ENCODE data around the gene THEMIS2.

THEMIS2 gene

GRCh38 chr1:27912429-27912828, 40.1 kb downstream of the THEMIS2 start:
- no peak for TF ChIP-seq CTCF (IDR thresholded peaks at IDR 0.05; ENCODE audit: control insufficient read depth, extremely low read depth, insufficient read depth)
- DNase-seq (ENCODE audit: low read depth) = no peak
- no peak overlapping the region for H3K4me3 ChIP-seq (ENCODE audit: low read depth, low read length)

GRCh38 chr1:27915082-27915575, 42.8 kb downstream of the THEMIS2 start:
- no peak for DNase-seq (ENCODE audit: low read depth)
- H3K4me3 ChIP-seq (ENCODE audit: low read depth, low read length) = no peak overlapping the region
- TF ChIP-seq CTCF (IDR thresholded peaks at IDR 0.05; ENCODE audit: control insufficient read depth, extremely low read depth, insufficient read depth) = no peak

GRCh38 chr1:27922272-27922671, 49.9 kb downstream of the THEMIS2 start:
- TF ChIP-seq CTCF (IDR thresholded peaks at IDR 0.05; ENCODE audit: control insufficient read depth, extremely low read depth, insufficient read depth) = no peak
- no peak overlapping the region for H3K4me3 ChIP-seq (ENCODE audit: low read depth, low read length)
- DNase-seq (ENCODE audit: low read depth) = no peak

GRCh38 chr1:27928216-27928954, 56.0 kb downstream of the THEMIS2 start:
- no peak overlapping the region for H3K4me3 ChIP-seq (ENCODE audit: low read depth, low read length)
- DNase-seq (ENCODE audit: low read depth) = no peak
- TF ChIP-seq CTCF (IDR thresholded peaks at IDR 0.05; ENCODE audit: control insufficient read depth, extremely low read depth, insufficient read depth) = no peak

- TF ChIP-seq CTCF (IDR thresholded peaks at IDR 0.05; ENCODE audit: control insufficient read depth, extremely low read depth, insufficient read depth) = no peak
- no peak for DNase-seq (ENCODE audit: low read depth)
- no peak overlapping the region for H3K4me3 ChIP-seq (ENCODE audit: low read depth, low read length)
These were observed 58.8 kb downstream of the THEMIS2 start for GRCh38 chr1:27931184-27931583.

GRCh38 chr1:27931759-27932158, 59.4 kb downstream of the THEMIS2 start:
- H3K4me3 ChIP-seq (ENCODE audit: low read depth, low read length) = no peak overlapping the region
- DNase-seq (ENCODE audit: low read depth) = no peak
- TF ChIP-seq CTCF (IDR thresholded peaks at IDR 0.05; ENCODE audit: control insufficient read depth, extremely low read depth, insufficient read depth) = no peak
